COLO668 (cell line): Measurements from ENCODE around the gene GAA.
"Not testable (repeated sequence)": the region's sequence is repeated elsewhere in the genome, so short reads cannot be mapped to it uniquely, and the experiment has no call there.

Source experiments
- DNase-seq: peaks from one replicate; lab custom pipeline; 2025; ENCODE audit not compliant: unreplicated experiment; lab: John Stamatoyannopoulos, UW

GAA gene

GRCh38 chr17:80141463-80142165 is 40.2 kb downstream of the GAA start:
- DNase-seq = no peak

- no peak for DNase-seq
Measured at GRCh38 chr17:80142929-80143328, 41.5 kb downstream of the GAA start.

- no peak for DNase-seq
Measured at GRCh38 chr17:80145076-80146075, 44.0 kb downstream of the GAA start.

- peak; percentile 14 for DNase-seq
Measured at GRCh38 chr17:80146121-80147034, 45.0 kb downstream of the GAA start.

- DNase-seq = peak; percentile 95
Measured at GRCh38 chr17:80147035-80147822, 45.8 kb downstream of the GAA start, which contains the start of gene EIF4A3. Gene EIF4A3 (minus strand): TSS chr17:80147128. CDS start chr17:80146961, 167 bp downstream.

GRCh38 chr17:80151333-80151732 is 50.0 kb downstream of the GAA start:
- DNase-seq = no peak

GRCh38 chr17:80152081-80152702 is 50.8 kb downstream of the GAA start:
- no peak for DNase-seq

- no peak for DNase-seq
Measured at GRCh38 chr17:80153004-80153403, 51.6 kb downstream of the GAA start.

GRCh38 chr17:80154166-80154565 is 52.8 kb downstream of the GAA start:
- DNase-seq = no peak

GRCh38 chr17:80155600-80155999 is 54.2 kb downstream of the GAA start:
- DNase-seq = not testable (repeated sequence)

- no peak for DNase-seq
Measured at GRCh38 chr17:80158846-80159245, 57.5 kb downstream of the GAA start.

- no peak for DNase-seq
Measured at GRCh38 chr17:80160536-80160935, 59.2 kb downstream of the GAA start.

GRCh38 chr17:80163336-80163735 is 62.0 kb downstream of the GAA start:
- DNase-seq = no peak

GRCh38 chr17:80164185-80164584 is 62.8 kb downstream of the GAA start:
- no peak for DNase-seq

- DNase-seq = no peak
Measured at GRCh38 chr17:80166446-80166845, 65.1 kb downstream of the GAA start.

GRCh38 chr17:80168371-80168770 is 67.0 kb downstream of the GAA start:
- DNase-seq = no peak

GRCh38 chr17:80169107-80169506 is 67.7 kb downstream of the GAA start:
- no peak for DNase-seq
